Measurements from ENCODE around the gene PDZRN3.

The PDZRN3 gene

DNA sequence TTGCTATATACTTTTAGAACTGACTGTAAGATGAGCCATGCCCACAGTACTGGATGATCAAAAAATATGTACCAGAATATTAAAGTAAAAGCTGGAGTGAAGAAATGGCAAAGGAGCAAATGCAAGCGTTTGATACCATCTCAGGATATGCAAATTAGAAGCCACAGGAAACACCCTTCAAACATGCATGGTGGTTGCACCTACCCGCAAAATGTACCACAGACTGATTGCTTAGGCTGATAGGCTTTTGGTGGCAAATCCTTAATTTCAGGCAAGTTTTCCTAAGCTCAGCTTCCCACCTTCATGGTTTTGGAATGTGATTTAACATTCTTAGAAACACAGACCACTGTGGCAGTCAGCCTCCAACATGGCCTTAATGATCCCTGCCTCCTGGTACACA is 149.0 kb downstream of the PDZRN3 start:
- Histone ChIP-seq H3K4me1 (peaks cover 0 to 56% (median 6%) of the 10 kb centered on the region in 4 donors), H3K9me3 (no peaks in the 10 kb centered on the region), H3K27me3 (no peaks in the 10 kb centered on the region), H3K36me3 (no peaks in the 10 kb centered on the region), H3K27ac (no peak overlapping the region), H3K4me3 (no peak overlapping the region)
- DNase-seq: no peak
- intact Hi-C loops (cut with DNase I; ENCODE audit: low total_unique reads): no loop called here
- TF ChIP-seq, protein P1, sequence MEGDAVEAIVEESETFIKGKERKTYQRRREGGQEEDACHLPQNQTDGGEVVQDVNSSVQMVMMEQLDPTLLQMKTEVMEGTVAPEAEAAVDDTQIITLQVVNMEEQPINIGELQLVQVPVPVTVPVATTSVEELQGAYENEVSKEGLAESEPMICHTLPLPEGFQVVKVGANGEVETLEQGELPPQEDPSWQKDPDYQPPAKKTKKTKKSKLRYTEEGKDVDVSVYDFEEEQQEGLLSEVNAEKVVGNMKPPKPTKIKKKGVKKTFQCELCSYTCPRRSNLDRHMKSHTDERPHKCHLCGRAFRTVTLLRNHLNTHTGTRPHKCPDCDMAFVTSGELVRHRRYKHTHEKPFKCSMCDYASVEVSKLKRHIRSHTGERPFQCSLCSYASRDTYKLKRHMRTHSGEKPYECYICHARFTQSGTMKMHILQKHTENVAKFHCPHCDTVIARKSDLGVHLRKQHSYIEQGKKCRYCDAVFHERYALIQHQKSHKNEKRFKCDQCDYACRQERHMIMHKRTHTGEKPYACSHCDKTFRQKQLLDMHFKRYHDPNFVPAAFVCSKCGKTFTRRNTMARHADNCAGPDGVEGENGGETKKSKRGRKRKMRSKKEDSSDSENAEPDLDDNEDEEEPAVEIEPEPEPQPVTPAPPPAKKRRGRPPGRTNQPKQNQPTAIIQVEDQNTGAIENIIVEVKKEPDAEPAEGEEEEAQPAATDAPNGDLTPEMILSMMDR (IDR thresholded peaks at IDR 0.05): no peak

GRCh38 chr3:73475175-73475574 is 149.6 kb downstream of the PDZRN3 start:
- TF ChIP-seq, protein P1 (IDR thresholded peaks at IDR 0.05): no peak
- H3K27ac ChIP-seq: no peak overlapping the region
- intact Hi-C loops (cut with DNase I; ENCODE audit: low total_unique reads): no loop called here

GRCh38 chr3:73474619-73475018 is 150.1 kb downstream of the PDZRN3 start:
- no peaks in the 10 kb centered on the region for H3K27me3 ChIP-seq
- H3K4me3 ChIP-seq: no peak overlapping the region
- no peaks in the 10 kb centered on the region for H3K36me3 ChIP-seq
- DNase-seq: no peak
- peaks cover 0 to 50% (median 3%) of the 10 kb centered on the region in 4 donors for H3K4me1 ChIP-seq
- H3K9me3 ChIP-seq: no peaks in the 10 kb centered on the region
- TF ChIP-seq, protein P1 (IDR thresholded peaks at IDR 0.05): no peak
- H3K27ac ChIP-seq: no peak overlapping the region
- intact Hi-C loops (cut with DNase I; ENCODE audit: low total_unique reads): no loop called here

More at GRCh38 chr3:73475175-73475574, 149.6 kb downstream of the PDZRN3 start:
- no peaks in the 10 kb centered on the region for H3K9me3 ChIP-seq
- no peaks in the 10 kb centered on the region for H3K36me3 ChIP-seq
- H3K27me3 ChIP-seq: no peaks in the 10 kb centered on the region
- DNase-seq: no peak
- no peak overlapping the region for H3K4me3 ChIP-seq
- H3K4me1 ChIP-seq: peaks cover 0 to 56% (median 4%) of the 10 kb centered on the region in 4 donors

DNA sequence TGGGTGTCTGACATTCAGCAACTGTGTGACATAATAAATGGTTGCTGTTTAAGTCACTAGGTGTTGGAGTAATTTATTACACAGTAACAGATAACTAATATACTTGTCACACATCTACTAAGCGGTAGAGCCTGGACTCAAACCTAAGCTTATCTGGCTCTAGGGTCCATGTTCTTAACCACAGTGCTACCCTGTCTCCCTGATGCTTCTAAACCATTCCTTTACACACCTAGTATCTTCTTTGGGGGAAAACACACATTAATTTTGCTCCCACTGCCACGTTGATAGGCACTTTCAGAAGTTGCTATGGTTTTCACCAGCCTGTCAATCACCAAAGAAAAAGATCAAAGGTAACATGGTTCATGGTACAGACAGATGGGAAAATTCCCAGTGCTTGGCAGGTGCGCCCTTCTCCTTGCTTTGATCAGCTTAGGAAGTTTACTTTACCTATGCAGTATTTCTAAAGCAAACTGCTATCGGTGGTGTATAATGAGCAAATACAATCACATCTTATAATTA is 150.8 kb downstream of the PDZRN3 start:
- TF ChIP-seq, protein P1 (IDR thresholded peaks at IDR 0.05): no peak
- DNase-seq: no peak
- H3K27me3 ChIP-seq: no peaks in the 10 kb centered on the region
- H3K9me3 ChIP-seq: no peaks in the 10 kb centered on the region
- no peak overlapping the region for H3K4me3 ChIP-seq
- peaks cover 0 to 46% (median 3%) of the 10 kb centered on the region in 4 donors for H3K4me1 ChIP-seq
- no peaks in the 10 kb centered on the region for H3K36me3 ChIP-seq
- H3K27ac ChIP-seq: no peak overlapping the region
- intact Hi-C loops (cut with DNase I; ENCODE audit: low total_unique reads): no loop called here

GRCh38 chr3:73473181-73473897 is 151.4 kb downstream of the PDZRN3 start:
- Histone ChIP-seq H3K36me3 (no peaks in the 10 kb centered on the region), H3K9me3 (no peaks in the 10 kb centered on the region), H3K27ac (no peak overlapping the region), H3K4me1 (peaks cover 0 to 42% (median 3%) of the 10 kb centered on the region in 4 donors), H3K27me3 (no peaks in the 10 kb centered on the region), H3K4me3 (no peak overlapping the region)
- no peak for DNase-seq
- TF ChIP-seq, protein P1 (IDR thresholded peaks at IDR 0.05): no peak
- intact Hi-C loops (cut with DNase I; ENCODE audit: low total_unique reads): no loop called here

Data from tibial artery (tissue), 4 donors.